ENCODE results near the gene NPFF. TPM values are rescaled to one million over a fixed set of nuclear protein-coding genes. Genes with fewer than 3 reads are reported as not detected.
A peak's percentile ranks its signal among the peaks of the same experiment; 100 is the strongest.
"Not testable (repeated sequence)": the region's sequence is repeated elsewhere in the genome, so short reads cannot be mapped to it uniquely, and the experiment has no call there.

The NPFF gene
- total and polyA plus RNA-seq, 12 donors: not detected

DNA sequence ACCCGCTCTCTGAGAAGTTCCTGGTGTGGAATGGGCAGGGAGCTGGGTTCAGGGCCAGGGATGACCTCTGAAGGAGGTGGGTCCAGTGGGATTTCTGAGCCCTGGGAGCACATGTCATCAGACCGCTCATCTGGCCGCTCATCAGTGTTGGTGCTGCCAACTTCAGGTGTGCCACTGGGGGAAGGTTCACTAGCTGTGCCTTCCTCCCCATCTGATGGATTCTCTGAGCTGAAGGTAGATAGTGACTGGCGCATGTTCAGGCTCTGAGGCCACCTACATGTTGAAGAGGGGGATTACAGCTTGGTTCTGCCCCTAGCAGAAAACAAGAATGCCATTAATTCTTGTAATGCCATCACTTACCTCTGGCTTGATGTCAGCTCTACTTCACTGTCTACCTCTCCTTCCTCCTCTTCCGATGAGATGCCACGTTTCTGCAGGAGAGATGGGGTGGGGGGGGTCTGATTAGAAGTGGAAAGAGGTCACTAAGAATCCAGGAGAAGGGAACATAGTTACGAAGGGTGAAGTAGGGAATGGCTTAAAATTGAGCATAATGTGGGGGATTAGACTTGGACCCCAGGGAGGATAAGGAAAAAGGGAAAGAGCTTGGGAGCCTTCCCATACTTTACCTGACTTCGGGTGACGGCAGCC is 25.2 kb downstream of the NPFF start:
- TF ChIP-seq, protein P1, sequence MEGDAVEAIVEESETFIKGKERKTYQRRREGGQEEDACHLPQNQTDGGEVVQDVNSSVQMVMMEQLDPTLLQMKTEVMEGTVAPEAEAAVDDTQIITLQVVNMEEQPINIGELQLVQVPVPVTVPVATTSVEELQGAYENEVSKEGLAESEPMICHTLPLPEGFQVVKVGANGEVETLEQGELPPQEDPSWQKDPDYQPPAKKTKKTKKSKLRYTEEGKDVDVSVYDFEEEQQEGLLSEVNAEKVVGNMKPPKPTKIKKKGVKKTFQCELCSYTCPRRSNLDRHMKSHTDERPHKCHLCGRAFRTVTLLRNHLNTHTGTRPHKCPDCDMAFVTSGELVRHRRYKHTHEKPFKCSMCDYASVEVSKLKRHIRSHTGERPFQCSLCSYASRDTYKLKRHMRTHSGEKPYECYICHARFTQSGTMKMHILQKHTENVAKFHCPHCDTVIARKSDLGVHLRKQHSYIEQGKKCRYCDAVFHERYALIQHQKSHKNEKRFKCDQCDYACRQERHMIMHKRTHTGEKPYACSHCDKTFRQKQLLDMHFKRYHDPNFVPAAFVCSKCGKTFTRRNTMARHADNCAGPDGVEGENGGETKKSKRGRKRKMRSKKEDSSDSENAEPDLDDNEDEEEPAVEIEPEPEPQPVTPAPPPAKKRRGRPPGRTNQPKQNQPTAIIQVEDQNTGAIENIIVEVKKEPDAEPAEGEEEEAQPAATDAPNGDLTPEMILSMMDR (IDR thresholded peaks at IDR 0.05): no peak
- Histone ChIP-seq H3K4me1 (peaks cover 5 to 39% (median 21%) of the 10 kb centered on the region in 9 donors), H3K36me3 (peaks cover 3 to 100% (median 77%) of the 10 kb centered on the region in 9 donors)

DNA sequence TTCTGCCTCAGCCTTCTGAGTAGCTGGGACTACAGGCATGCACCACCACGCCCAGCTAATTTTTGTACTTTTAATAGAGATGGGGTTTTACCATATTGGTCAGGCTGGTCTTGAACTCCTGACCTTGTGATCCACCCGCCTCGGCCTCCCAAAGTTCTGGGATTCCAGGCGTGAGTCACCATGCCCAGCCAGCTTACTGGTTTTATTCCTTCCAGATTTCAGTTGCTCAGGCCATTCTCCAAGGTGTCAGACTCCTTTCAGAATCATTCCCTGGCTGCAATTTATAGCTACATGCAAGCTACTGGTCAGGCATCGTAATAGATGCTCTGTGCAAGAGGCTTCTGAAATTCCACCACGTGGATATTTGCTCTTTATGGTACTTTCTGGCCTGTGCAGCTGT is 25.8 kb downstream of the NPFF start:
- H3K9me3 ChIP-seq; H3K4me3 ChIP-seq; ATAC-seq; DNase-seq; intact Hi-C loops (cut with DNase I); H3K27me3 ChIP-seq: not testable (repeated sequence)
- Histone ChIP-seq H3K27ac (peak overlapping the region in 1 of 10 donors; percentile 34), H3K36me3 (peaks cover 3 to 100% (median 80%) of the 10 kb centered on the region in 9 donors), H3K4me1 (peaks cover 8 to 44% (median 25%) of the 10 kb centered on the region in 9 donors)
- WGBS, 2 donors: 61 to 66% methylated on average over 6 of the region's 6 CpGs

More for the DNA sequence above, 25.2 kb downstream of the NPFF start:
- H3K4me3 ChIP-seq: no peak overlapping the region
- ATAC-seq: peak in 1 of 8 donors; percentile 3
- no peaks in the 10 kb centered on the region for H3K27me3 ChIP-seq
- no peaks in the 10 kb centered on the region for H3K9me3 ChIP-seq
- intact Hi-C loops (cut with DNase I): no loop called here
- WGBS, 2 donors: 68 to 71% methylated on average over 9 of the region's 9 CpGs
- H3K27ac ChIP-seq: peak overlapping the region in 2 of 10 donors; percentile 16 to 64
- DNase-seq: no peak

DNA sequence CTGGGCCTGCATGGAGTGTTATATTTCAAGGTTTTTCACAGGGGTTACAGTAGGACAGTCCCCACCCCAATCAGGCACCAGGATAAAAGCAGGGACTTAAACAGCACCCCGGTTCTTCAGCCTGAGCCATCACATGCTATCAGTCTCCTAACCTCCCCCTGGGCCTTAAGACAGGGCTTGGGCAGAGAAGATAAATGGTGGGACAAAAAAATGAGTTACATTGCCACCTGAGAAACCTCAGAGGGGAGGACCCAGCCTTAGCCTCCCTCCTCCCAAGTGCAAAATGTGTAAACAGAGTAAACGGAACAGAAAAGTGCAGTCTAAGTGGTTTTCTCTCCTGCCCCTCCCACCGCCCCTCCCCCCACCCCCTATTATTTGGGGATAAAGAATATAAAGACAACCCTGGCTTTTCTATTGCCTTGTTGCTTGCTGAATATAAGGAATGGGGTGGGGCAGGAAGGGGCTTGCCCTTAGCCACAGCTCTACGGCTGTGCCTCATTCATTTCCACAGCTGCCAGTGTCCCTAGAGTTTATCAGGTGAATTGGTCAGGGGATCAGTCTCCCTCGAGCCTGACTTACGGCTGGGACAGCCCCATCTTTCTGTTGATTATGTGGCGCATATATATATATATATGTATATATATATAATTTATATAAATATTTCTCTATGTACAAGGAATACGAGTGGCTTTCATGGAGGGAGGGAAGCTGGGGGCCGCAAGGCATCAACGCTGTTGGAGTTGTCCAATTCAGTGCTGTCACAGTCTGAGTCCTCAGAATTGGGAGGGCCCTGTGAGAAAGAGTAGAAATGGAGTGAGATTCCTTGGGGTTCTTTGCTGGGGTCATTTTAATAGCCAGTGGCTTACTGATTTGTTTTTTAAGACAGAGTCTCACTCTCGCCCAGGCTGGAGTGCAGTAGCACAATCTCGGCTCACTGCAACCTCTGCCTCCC is 26.5 kb downstream of the NPFF start:
- H3K36me3 ChIP-seq: peaks cover 2 to 100% (median 82%) of the 10 kb centered on the region in 9 donors
- no peaks in the 10 kb centered on the region for H3K9me3 ChIP-seq
- H3K4me1 ChIP-seq: peaks cover 9 to 50% (median 32%) of the 10 kb centered on the region in 9 donors
- no peak for DNase-seq
- no peaks in the 10 kb centered on the region for H3K27me3 ChIP-seq
- no peak overlapping the region for H3K4me3 ChIP-seq
- peak overlapping the region in 1 of 10 donors; percentile 34 for H3K27ac ChIP-seq
- 64 to 65% methylated on average over 12 of the region's 12 CpGs for WGBS, 2 donors
- ATAC-seq: no peak
- TF ChIP-seq, protein P1 (IDR thresholded peaks at IDR 0.05): no peak
- intact Hi-C loops (cut with DNase I): no loop called here

DNA sequence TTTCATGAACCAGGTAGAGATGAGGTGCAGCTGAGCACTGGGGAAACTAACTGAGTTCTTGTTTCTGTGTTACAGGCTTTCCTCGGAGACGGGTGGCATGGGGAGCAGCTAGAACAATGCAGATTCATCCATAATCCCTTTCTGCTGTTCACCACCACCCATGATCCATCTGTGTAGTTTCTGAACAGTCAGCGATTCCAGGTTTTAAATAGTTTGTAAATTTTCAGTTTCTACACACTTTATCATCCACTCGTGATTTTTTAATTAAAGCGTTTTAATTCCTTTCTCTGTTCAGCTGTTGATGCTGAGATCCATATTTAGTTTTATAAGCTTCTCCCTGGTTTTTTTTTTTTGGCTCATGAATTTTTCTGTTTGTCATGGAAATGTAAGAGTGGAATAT is 28.0 kb downstream of the NPFF start:
- Histone ChIP-seq H3K36me3 (peaks cover 0 to 100% (median 81%) of the 10 kb centered on the region in 9 donors), H3K4me1 (peaks cover 13 to 65% (median 44%) of the 10 kb centered on the region in 9 donors), H3K9me3 (no peaks in the 10 kb centered on the region), H3K27me3 (no peaks in the 10 kb centered on the region), H3K4me3 (no peak overlapping the region), H3K27ac (peak overlapping the region in 1 of 10 donors; percentile 32)
- DNase-seq (no peak), ATAC-seq (no peak)
- intact Hi-C loops (cut with DNase I): loop anchor here in 1 of 10 donors (2.0 kb wide), 1 partner anchor 13 kb away; no protein-coding TSS in a partner anchor
- 79 to 84% methylated on average over 5 of the region's 5 CpGs for WGBS, 2 donors
- TF ChIP-seq, protein P1 (IDR thresholded peaks at IDR 0.05): no peak
